ENCODE data around the gene PLD4.

Gene PLD4

GRCh38 chr14:104885031-104885972, 39.4 kb upstream of the PLD4 start:
- H3F3A ChIP-seq (ENCODE audit: insufficient read depth, low read length) = no peaks in the 10 kb centered on the region
- no peak overlapping the region for H3K4me3 ChIP-seq (ENCODE audit: low read depth, low read length, poor library complexity, severe bottlenecking)
- no peak overlapping the region for H2AFZ ChIP-seq (ENCODE audit: low read length)
- no peaks in the 10 kb centered on the region for H3K36me3 ChIP-seq (ENCODE audit: insufficient read depth, low read length)
- TF ChIP-seq EZH2 (IDR thresholded peaks at IDR 0.05; ENCODE audit: borderline replicate concordance, low read length) (no peak), CTCF (IDR thresholded peaks at IDR 0.05; ENCODE audit: low read length) (no peak)
- H3K27ac ChIP-seq (ENCODE audit: low read depth, low read length, poor library complexity, severe bottlenecking) = no peak overlapping the region
- no peaks in the 10 kb centered on the region for H3K9me2 ChIP-seq (ENCODE audit: low read depth, low read length)
- H3K4me1 ChIP-seq (ENCODE audit: insufficient read depth, low read length, severe bottlenecking) = no peaks in the 10 kb centered on the region
- H3K9ac ChIP-seq (ENCODE audit: low read length) = no peak overlapping the region
- no peaks in the 10 kb centered on the region for H4K20me1 ChIP-seq (ENCODE audit: insufficient read depth, low read length)
- H3K4me2 ChIP-seq (ENCODE audit: low read length) = no peak overlapping the region
- H3K9me3 ChIP-seq (ENCODE audit: low read length) = no peaks in the 10 kb centered on the region
- H3K79me2 ChIP-seq (ENCODE audit: insufficient read depth, low read length) = no peaks in the 10 kb centered on the region
- peaks cover 11% of the 10 kb centered on the region; the same call in 1 of the 2 replicates for H3K27me3 ChIP-seq (ENCODE audit: insufficient read depth, low read length)

- Histone ChIP-seq H3K79me2 (ENCODE audit: insufficient read depth, low read length) (no peaks in the 10 kb centered on the region), H3K4me1 (ENCODE audit: insufficient read depth, low read length, severe bottlenecking) (no peaks in the 10 kb centered on the region), H2AFZ (ENCODE audit: low read length) (no peak overlapping the region), H4K20me1 (ENCODE audit: insufficient read depth, low read length) (no peaks in the 10 kb centered on the region), H3K9ac (ENCODE audit: low read length) (no peak overlapping the region), H3F3A (ENCODE audit: insufficient read depth, low read length) (no peaks in the 10 kb centered on the region), H3K9me3 (ENCODE audit: low read length) (no peaks in the 10 kb centered on the region), H3K9me2 (ENCODE audit: low read depth, low read length) (no peaks in the 10 kb centered on the region), H3K27ac (ENCODE audit: low read depth, low read length, poor library complexity, severe bottlenecking) (no peak overlapping the region), H3K36me3 (ENCODE audit: insufficient read depth, low read length) (no peaks in the 10 kb centered on the region), H3K27me3 (ENCODE audit: insufficient read depth, low read length) (peaks cover 11% of the 10 kb centered on the region; the same call in 1 of the 2 replicates), H3K4me3 (ENCODE audit: low read depth, low read length, poor library complexity, severe bottlenecking) (no peak overlapping the region), H3K4me2 (ENCODE audit: low read length) (no peak overlapping the region)
- TF ChIP-seq CTCF (IDR thresholded peaks at IDR 0.05; ENCODE audit: low read length) (no peak), EZH2 (IDR thresholded peaks at IDR 0.05; ENCODE audit: borderline replicate concordance, low read length) (no peak)
Observed at GRCh38 chr14:104885973-104886689, 38.5 kb upstream of the PLD4 start.

- Histone ChIP-seq H3K4me3 (ENCODE audit: low read depth, low read length, poor library complexity, severe bottlenecking) (no peak overlapping the region), H3K4me1 (ENCODE audit: insufficient read depth, low read length, severe bottlenecking) (no peaks in the 10 kb centered on the region), H3K36me3 (ENCODE audit: insufficient read depth, low read length) (no peaks in the 10 kb centered on the region), H3K4me2 (ENCODE audit: low read length) (no peak overlapping the region), H2AFZ (ENCODE audit: low read length) (no peak overlapping the region), H3K9me3 (ENCODE audit: low read length) (no peaks in the 10 kb centered on the region), H3K27me3 (ENCODE audit: insufficient read depth, low read length) (peaks cover 6% of the 10 kb centered on the region; the same call in 1 of the 2 replicates), H4K20me1 (ENCODE audit: insufficient read depth, low read length) (no peaks in the 10 kb centered on the region), H3F3A (ENCODE audit: insufficient read depth, low read length) (no peaks in the 10 kb centered on the region), H3K27ac (ENCODE audit: low read depth, low read length, poor library complexity, severe bottlenecking) (no peak overlapping the region), H3K9me2 (ENCODE audit: low read depth, low read length) (no peaks in the 10 kb centered on the region), H3K79me2 (ENCODE audit: insufficient read depth, low read length) (no peaks in the 10 kb centered on the region), H3K9ac (ENCODE audit: low read length) (no peak overlapping the region)
- TF ChIP-seq EZH2 (IDR thresholded peaks at IDR 0.05; ENCODE audit: borderline replicate concordance, low read length) (no peak), CTCF (IDR thresholded peaks at IDR 0.05; ENCODE audit: low read length) (no peak)
Observed at GRCh38 chr14:104886690-104887622, 37.7 kb upstream of the PLD4 start.

Data from OCI-LY1 (cell line).